ENCODE results near the gene PARP11.

Gene PARP11

DNA sequence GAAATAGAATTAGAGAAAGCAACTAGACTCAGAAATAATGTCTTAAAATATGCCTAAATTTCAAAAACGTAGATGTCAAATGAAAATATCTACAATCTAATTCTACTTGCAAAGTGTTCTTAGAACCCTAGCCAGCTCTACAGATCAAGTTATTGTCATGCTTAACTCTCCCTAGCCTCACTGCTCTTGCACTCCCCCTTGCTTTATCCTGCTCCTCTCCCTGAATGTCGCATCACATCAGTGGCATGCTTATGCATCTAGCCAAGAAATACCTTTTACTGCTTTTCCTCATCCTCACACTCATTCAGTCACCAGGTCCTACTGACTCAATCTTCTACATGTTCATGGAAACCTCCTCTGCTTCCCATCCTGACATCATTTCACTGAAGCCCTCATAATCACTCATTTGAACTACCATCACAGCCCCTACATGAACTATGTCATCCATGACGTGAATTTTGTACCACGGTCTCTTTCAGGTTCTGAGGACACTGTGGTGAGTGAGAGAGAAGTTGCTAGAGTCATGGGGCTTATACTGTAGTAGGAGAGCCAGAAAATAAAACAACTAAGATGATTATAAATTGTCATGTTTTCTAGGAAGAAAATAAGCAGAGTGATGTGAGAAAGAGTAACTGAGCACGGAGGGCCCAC, 97.7 kb downstream of the PARP11 start:
- no peaks in the 10 kb centered on the region for H3K27me3 ChIP-seq (ENCODE audit: control insufficient read depth, insufficient read depth, low read length)
- H3K27ac ChIP-seq (ENCODE audit: low read depth, low read length): no peak overlapping the region
- no peak overlapping the region for H3K9ac ChIP-seq (ENCODE audit: low read length)
- no peaks in the 10 kb centered on the region for H3K4me1 ChIP-seq (ENCODE audit: control insufficient read depth, insufficient read depth, low read length)
- H3K4me3 ChIP-seq (ENCODE audit: low read length): no peak overlapping the region
- H3K36me3 ChIP-seq (ENCODE audit: control insufficient read depth, insufficient read depth, low read length): no peaks in the 10 kb centered on the region

- Histone ChIP-seq H3K4me3 (ENCODE audit: low read length) (no peak overlapping the region), H3K27me3 (ENCODE audit: control insufficient read depth, insufficient read depth, low read length) (no peaks in the 10 kb centered on the region), H3K36me3 (ENCODE audit: control insufficient read depth, insufficient read depth, low read length) (no peaks in the 10 kb centered on the region), H3K27ac (ENCODE audit: low read depth, low read length) (no peak overlapping the region), H3K9ac (ENCODE audit: low read length) (no peak overlapping the region), H3K4me1 (ENCODE audit: control insufficient read depth, insufficient read depth, low read length) (no peaks in the 10 kb centered on the region)
These were observed 100.8 kb downstream of the PARP11 start for GRCh38 chr12:3772380-3772779.

GRCh38 chr12:3771853-3772252, 101.3 kb downstream of the PARP11 start:
- no peak overlapping the region for H3K9ac ChIP-seq (ENCODE audit: low read length)
- no peaks in the 10 kb centered on the region for H3K4me1 ChIP-seq (ENCODE audit: control insufficient read depth, insufficient read depth, low read length)
- H3K27me3 ChIP-seq (ENCODE audit: control insufficient read depth, insufficient read depth, low read length): no peaks in the 10 kb centered on the region
- H3K4me3 ChIP-seq (ENCODE audit: low read length): no peak overlapping the region
- no peaks in the 10 kb centered on the region for H3K36me3 ChIP-seq (ENCODE audit: control insufficient read depth, insufficient read depth, low read length)
- no peak overlapping the region for H3K27ac ChIP-seq (ENCODE audit: low read depth, low read length)

DNA sequence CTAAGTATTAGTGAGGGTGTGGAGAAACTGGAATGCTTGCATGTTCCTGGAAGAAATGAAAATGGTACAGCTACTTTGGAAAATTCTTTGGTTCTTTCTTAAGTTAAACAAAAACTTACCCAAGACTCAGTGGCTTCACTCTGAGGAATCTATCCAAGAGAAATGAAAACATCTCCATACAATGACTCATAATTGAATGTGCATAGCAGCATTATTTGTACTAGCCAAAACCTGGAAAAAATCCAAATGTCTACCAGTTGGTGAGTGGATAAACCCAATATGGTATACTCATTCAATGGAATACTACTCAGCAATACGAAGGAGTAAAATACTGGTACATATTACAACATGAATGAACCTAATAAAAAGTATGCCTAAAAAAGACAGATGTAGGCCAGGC, 102.3 kb downstream of the PARP11 start:
- no peak overlapping the region for H3K27ac ChIP-seq (ENCODE audit: low read depth, low read length)
- H3K9ac ChIP-seq (ENCODE audit: low read length): no peak overlapping the region
- no peak overlapping the region for H3K4me3 ChIP-seq (ENCODE audit: low read length)
- no peaks in the 10 kb centered on the region for H3K27me3 ChIP-seq (ENCODE audit: control insufficient read depth, insufficient read depth, low read length)
- no peaks in the 10 kb centered on the region for H3K4me1 ChIP-seq (ENCODE audit: control insufficient read depth, insufficient read depth, low read length)
- H3K36me3 ChIP-seq (ENCODE audit: control insufficient read depth, insufficient read depth, low read length): no peaks in the 10 kb centered on the region

GRCh38 chr12:3768911-3769447, 104.2 kb downstream of the PARP11 start:
- Histone ChIP-seq H3K9ac (ENCODE audit: low read length) (no peak overlapping the region), H3K4me1 (ENCODE audit: control insufficient read depth, insufficient read depth, low read length) (no peaks in the 10 kb centered on the region), H3K36me3 (ENCODE audit: control insufficient read depth, insufficient read depth, low read length) (no peaks in the 10 kb centered on the region), H3K27me3 (ENCODE audit: control insufficient read depth, insufficient read depth, low read length) (no peaks in the 10 kb centered on the region), H3K4me3 (ENCODE audit: low read length) (no peak overlapping the region), H3K27ac (ENCODE audit: low read depth, low read length) (no peak overlapping the region)

DNA sequence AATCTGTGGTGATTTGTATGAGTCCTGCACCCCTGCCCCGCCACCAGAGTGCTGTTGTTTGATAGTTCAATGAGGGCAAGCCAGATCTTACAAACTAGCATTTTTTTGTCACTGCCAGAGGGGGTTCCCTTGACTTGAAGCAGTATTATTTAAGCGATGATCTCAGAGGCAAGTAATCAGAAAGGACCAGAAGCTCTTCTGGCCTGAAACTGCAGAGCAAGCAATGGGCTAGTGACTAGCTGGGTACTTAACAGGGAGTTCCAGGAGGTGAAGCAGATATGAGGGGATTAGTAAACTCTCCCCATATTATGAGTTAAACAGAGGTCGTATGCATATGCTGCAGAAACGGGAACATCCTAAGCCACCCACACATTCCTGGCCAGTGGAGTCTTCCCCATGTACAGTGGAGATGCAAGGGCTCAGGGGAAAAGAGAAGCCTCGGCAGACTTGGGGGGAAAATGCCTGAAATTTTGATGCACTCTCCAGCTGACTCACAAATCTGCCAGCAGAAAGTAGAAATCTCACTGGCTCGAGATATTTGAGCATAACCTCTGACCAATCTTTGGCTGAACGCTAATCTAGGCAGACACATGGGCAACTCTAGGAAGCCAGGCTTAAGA, 112.0 kb downstream of the PARP11 start:
- H3K27me3 ChIP-seq (ENCODE audit: control insufficient read depth, insufficient read depth, low read length): no peaks in the 10 kb centered on the region
- H3K4me1 ChIP-seq (ENCODE audit: control insufficient read depth, insufficient read depth, low read length): no peaks in the 10 kb centered on the region
- H3K9ac ChIP-seq (ENCODE audit: low read length): no peak overlapping the region
- no peaks in the 10 kb centered on the region for H3K36me3 ChIP-seq (ENCODE audit: control insufficient read depth, insufficient read depth, low read length)
- H3K4me3 ChIP-seq (ENCODE audit: low read length): no peak overlapping the region
- H3K27ac ChIP-seq (ENCODE audit: low read depth, low read length): no peak overlapping the region

- Histone ChIP-seq H3K27me3 (ENCODE audit: control insufficient read depth, insufficient read depth, low read length) (no peaks in the 10 kb centered on the region), H3K27ac (ENCODE audit: low read depth, low read length) (no peak overlapping the region)
These were observed 113.3 kb downstream of the PARP11 start for GRCh38 chr12:3759878-3760277.

More at GRCh38 chr12:3759878-3760277, 113.3 kb downstream of the PARP11 start:
- H3K4me1 ChIP-seq (ENCODE audit: control insufficient read depth, insufficient read depth, low read length): no peaks in the 10 kb centered on the region
- H3K9ac ChIP-seq (ENCODE audit: low read length): no peak overlapping the region
- no peaks in the 10 kb centered on the region for H3K36me3 ChIP-seq (ENCODE audit: control insufficient read depth, insufficient read depth, low read length)
- H3K4me3 ChIP-seq (ENCODE audit: low read length): no peak overlapping the region
